COLO829 (cell line): ENCODE measurements around the gene SDK2.

Source experiments
- DNase-seq: peaks from one replicate; pipeline ENCODE4 v3.0.0; 2012; ENCODE audit warnings: low spot score

The SDK2 gene

GRCh38 chr17:73360961-73361761 is 283.1 kb downstream of the SDK2 start:
- DNase-seq: no peak

GRCh38 chr17:73359987-73360410 is 284.2 kb downstream of the SDK2 start:
- no peak for DNase-seq

DNA sequence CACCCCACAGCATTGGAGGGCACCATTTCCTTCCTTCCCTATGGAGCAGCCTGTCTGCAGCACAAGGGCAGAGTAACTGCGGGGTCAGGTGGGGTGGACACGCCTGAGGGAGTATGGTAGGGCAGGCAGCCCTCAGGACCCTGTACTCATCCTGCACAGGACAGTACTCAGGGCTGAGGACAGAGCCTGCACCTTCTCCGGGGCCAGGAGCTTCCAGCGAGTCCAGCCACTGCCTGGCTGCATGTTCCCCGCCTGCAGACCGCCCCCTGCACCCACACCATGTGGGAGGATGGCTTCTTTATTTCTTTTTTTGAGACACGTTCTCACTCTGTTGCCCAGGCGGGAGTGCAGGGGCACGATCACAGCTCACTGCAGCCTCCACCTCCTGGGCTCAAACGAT is 284.9 kb downstream of the SDK2 start:
- no peak for DNase-seq

- DNase-seq: no peak
Measured at GRCh38 chr17:73358668-73359067, 285.6 kb downstream of the SDK2 start.

DNA sequence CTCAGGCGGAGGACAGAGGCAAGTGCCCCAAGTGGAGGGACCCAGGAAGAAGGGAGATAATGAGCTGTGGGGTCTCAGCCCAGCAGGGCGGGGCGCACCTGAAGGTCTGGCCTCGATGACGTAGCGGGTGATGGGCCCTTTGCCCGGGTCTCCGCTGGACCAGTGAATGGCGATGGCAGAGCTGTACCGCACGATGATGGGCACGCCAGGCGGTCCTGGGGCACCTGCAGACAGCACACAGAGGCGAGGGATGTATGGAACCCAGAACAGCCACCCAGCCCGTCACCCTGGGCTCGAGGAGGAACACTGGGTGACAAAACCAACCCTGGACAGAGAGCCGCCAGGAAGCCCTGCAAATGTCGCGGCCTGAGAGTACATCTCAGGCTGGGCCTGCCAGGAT is 286.3 kb downstream of the SDK2 start:
- no peak for DNase-seq

DNA sequence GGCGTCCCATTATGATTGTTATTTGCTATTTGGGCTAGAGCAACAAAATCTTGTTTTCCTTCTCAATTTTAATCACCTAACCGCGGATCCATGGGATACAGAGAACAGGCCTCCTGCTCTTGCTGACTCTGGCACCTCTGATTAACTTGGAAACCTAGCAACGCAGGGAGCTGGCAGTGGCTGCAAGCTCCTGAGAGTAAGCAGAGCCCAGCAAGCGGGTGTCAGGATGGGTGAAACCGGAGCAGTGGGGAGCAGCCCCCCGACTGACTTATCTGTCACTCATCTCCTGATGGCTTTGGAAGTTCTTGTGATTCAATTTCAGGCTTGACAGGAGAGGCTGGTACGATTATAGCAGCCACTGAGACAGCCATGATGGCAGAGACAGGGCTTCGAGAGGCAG is 286.9 kb downstream of the SDK2 start:
- DNase-seq: no peak

- no peak for DNase-seq
Measured at GRCh38 chr17:73356561-73357170, 287.6 kb downstream of the SDK2 start.

- no peak for DNase-seq
Measured at GRCh38 chr17:73354423-73355284, 289.6 kb downstream of the SDK2 start.

DNA sequence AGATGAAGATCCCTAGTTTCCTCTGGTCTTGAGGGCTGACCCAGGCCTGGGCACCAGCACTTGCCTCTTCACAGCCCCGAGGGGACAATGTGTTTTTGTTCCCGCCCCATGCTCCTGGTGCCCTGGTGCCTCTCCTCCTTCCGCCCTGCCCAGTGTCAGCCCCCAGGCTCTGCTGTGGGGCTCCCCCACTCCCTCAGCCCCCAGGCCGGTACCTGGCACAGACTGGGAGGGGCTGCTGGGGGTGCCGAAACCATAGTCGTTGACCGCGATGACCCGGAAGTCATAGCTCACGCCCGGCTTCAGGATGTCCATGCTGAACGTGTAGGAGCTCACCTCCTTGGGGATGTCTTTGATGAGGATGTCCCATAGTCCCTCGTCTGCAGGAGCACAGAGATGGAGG is 292.0 kb downstream of the SDK2 start:
- DNase-seq: no peak

DNA sequence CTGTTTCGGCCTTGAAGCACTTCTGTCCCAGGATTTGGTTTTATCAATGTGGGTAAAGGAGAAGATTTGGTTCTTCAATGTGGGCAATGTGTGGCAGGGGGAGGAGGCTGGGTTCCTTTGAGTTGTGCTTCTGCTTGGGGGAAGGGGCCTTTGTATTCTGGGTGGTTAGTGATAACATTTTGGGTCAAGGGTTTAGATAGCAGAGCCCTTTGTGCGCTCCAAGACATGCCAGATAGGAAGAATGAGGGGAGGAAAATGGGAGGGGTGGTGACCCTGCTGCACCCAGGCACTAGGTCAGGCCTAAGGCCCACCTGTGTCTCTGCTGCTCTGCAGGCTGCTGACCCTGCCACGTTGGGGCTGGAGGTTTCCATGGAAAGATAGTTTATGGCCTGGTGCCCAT is 292.5 kb downstream of the SDK2 start:
- DNase-seq: no peak

GRCh38 chr17:73350864-73351263 is 293.4 kb downstream of the SDK2 start:
- no peak for DNase-seq

DNA sequence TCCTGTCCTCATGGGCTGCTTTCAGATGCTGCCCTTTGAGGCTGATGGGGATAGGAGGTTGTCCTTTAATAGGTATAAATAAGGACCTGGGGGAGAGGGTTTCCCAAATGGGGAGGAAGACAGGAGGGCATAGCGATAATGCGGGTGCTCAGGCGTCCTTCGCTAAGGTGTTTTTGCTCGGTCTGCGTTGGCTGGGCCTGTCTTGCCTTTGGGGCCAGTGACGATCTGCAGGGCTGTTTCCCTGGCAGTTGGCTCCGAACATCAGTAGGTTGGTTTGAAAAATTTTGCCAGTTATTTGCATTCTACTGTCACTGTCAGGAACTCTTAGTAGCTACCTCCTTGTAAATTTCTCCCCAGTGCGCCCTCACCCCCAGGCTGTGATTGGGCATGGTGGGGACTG is 294.6 kb downstream of the SDK2 start:
- no peak for DNase-seq

DNA sequence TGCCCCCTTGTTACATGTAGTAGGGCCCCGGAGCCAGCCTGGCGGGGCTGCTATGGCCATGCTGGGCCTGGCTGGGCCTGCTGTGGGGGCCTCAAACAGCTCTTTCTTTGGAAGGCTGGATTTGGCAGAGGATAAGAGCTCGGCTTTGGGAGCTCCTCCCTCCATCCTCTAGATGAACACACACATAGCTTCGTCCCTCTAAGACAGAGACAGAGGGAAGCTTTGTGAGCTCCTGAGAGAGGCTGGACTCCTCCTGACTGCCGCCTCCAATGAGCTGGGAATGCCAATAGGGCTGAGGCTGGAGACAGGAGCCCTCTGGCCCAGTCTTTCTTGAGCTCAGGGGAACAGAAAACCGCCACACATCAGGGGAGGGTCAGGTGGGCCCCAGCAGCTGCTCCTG is 295.1 kb downstream of the SDK2 start:
- peak; percentile 94 for DNase-seq

GRCh38 chr17:73348829-73349095 is 295.5 kb downstream of the SDK2 start:
- DNase-seq: no peak

DNA sequence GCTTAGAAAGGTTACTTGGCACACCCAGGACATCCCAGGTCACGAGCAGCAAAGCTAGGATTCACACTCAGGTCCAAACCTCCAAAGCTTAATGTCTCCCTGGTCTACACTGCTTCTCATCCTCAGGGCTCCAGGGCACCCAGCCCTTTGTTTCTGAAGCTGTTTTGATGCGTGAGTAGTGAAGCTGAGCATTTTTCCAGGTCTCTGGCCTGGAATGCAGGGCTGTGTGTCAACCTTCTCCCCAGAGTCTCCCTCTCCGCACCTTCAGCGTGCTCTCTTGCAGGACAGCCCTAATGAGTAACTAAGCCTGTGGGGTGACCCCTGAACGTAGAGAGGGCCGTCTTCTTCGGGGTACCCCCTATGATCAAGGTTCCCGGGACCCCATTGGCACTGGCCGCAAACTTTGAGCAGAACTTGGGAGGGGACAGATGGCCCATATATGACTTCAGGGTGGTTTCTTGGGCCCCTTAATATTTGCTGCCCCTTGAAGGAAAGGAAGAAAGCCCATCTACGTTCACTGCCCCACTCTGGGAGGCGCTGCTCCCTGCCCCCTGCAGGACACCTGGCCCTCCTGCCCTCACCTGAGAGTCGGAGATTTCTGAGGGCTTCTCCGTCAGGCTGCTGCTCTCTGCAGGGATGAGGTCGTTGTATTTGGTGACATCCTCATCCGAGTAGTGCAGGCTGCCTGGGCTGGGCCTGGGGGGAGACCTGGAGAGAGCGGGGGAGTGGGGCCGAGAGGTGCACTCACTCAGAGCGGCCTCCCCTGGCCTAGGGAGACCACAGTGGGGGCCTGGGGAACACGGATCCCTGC is 296.0 kb downstream of the SDK2 start:
- DNase-seq: no peak

GRCh38 chr17:73347351-73347750 is 296.9 kb downstream of the SDK2 start:
- no peak for DNase-seq

- no peak for DNase-seq
Measured at GRCh38 chr17:73346501-73347162, 297.6 kb downstream of the SDK2 start.

DNA sequence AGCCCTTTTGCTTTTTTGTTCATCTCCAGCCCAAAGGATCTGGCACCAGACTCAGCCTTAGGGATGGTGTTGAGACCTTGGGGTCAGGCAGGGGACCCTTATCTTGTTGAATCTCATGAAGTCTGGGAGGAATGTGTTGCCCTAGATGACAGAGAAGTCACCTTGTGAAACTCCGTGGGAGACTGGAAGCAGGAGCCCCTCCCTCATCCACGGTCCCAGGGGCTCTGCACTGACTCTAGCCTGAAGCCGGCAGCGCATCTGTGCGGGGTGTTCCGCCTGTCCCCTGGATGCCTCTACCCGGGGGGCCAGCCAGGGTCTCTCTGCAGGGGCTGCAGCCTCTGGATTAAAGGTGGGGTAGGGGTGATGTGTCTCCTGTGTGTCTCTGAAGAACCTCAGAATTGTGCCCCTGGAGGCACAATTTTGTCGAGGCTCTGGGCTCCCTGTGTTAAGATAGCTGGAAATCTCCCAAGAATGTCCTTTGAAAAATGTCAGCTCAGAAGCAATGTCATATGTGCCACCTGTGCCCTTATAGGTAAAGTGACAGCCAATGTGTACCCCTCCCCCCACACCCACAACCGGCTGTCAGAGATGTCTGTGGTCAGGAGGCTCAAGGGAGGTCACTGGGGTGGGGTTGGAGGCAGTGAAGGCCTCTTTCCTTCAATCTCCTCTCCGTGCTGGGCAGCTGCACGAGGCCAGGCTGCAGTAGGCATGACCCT is 300.3 kb downstream of the SDK2 start:
- no peak for DNase-seq

- peak; percentile 70 for DNase-seq
Measured at GRCh38 chr17:73343168-73343634, 301.0 kb downstream of the SDK2 start.

DNA sequence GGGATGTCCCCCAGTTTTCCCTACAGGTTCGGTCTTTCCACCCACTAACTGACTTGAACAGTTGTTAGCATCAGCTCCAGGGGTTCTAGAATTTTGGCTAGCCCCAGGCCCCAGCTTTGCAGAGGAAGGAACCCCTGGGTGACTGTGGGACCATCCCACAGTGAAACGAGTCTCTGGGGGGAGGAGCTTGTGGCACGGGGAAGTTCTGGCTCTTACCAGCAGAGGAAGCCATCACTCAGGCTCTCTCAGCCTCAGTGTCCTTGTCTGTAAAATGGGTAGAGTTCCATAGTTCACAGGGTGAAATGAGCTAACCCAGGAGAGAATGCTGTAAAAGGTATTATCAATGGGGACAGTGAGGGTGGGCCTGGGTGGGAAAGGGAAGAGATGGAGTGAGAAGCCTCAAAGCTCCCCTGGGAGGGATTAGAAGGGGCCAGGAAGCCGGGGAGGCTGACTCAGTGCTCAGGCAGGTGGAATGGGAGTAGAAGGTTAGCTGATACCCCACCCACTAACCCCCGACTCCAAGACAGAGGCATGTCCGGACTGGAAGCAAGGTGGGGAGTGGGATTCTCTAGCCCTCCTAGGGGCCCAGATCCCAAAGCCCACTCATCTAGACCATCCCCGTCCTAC is 301.6 kb downstream of the SDK2 start:
- DNase-seq: peak; percentile 30
